ENCODE data around the gene LIAS. TPM values are rescaled to one million over a fixed set of nuclear protein-coding genes. Genes with fewer than 3 reads are reported as not detected.

The LIAS gene
- total RNA-seq, 2 donors from 2014 or later, result 4.9 to 15.3 TPM

- intact Hi-C loops (cut with DNase I), result no loop called here
- no peak overlapping the region for H3K4me3 ChIP-seq
- no peaks in the 10 kb centered on the region for H3K9me3 ChIP-seq
- no peaks in the 10 kb centered on the region for H3K36me3 ChIP-seq (replicated peaks in 1 of 2; ENCODE audit: insufficient read depth in 1 of 2, low read depth in 2 of 2)
- no peak for ATAC-seq
- H3K4me1 ChIP-seq, result peaks cover 60% of the 10 kb centered on the region
- peak overlapping the region in 2 of 4 donors; percentile 57 to 63 for H3K27ac ChIP-seq
- WGBS, 2 donors, result 82 to 100% methylated on average over 1 of the region's 1 CpG
- DNase-seq, result no peak
- TF ChIP-seq CTCF (IDR thresholded peaks at IDR 0.05) (no peak), POLR2A (IDR thresholded peaks at IDR 0.05) (no peak)
- no peaks in the 10 kb centered on the region for H3K27me3 ChIP-seq
These were observed 32.1 kb upstream of the LIAS start for GRCh38 chr4:39426728-39427127.

- no peaks in the 10 kb centered on the region for H3K9me3 ChIP-seq
- no peak overlapping the region for H3K4me3 ChIP-seq
- H3K27ac ChIP-seq, result peak overlapping the region in 3 of 4 donors; percentile 47 to 63 (median 57)
- intact Hi-C loops (cut with DNase I), result no loop called here
- WGBS, 2 donors, result 39% methylated on average over 10 of the region's 10 CpGs
- H3K36me3 ChIP-seq (replicated peaks in 1 of 2; ENCODE audit: insufficient read depth in 1 of 2, low read depth in 2 of 2), result no peaks in the 10 kb centered on the region
- peaks cover 52% of the 10 kb centered on the region for H3K4me1 ChIP-seq
- ATAC-seq (peak; percentile 65), DNase-seq (no peak)
- no peaks in the 10 kb centered on the region for H3K27me3 ChIP-seq
- TF ChIP-seq POLR2A (IDR thresholded peaks at IDR 0.05) (no peak), CTCF (IDR thresholded peaks at IDR 0.05) (no peak)
These were observed 31.2 kb upstream of the LIAS start for GRCh38 chr4:39427520-39428114.

GRCh38 chr4:39429476-39430334 is 29.2 kb upstream of the LIAS start:
- Histone ChIP-seq H3K27ac (no peak overlapping the region), H3K4me1 (peaks cover 40% of the 10 kb centered on the region), H3K4me3 (no peak overlapping the region), H3K27me3 (no peaks in the 10 kb centered on the region), H3K9me3 (no peaks in the 10 kb centered on the region), H3K36me3 (replicated peaks in 1 of 2; ENCODE audit: insufficient read depth in 1 of 2, low read depth in 2 of 2) (no peaks in the 10 kb centered on the region)
- ATAC-seq (no peak), DNase-seq (no peak)
- intact Hi-C loops (cut with DNase I), result no loop called here
- WGBS, 2 donors, result 56 to 62% methylated on average over 4 of the region's 4 CpGs
- TF ChIP-seq CTCF (IDR thresholded peaks at IDR 0.05) (no peak), POLR2A (IDR thresholded peaks at IDR 0.05) (no peak)

GRCh38 chr4:39433878-39434492 is 24.9 kb upstream of the LIAS start:
- Histone ChIP-seq H3K9me3 (no peaks in the 10 kb centered on the region), H3K4me3 (no peak overlapping the region), H3K27me3 (no peaks in the 10 kb centered on the region), H3K36me3 (replicated peaks in 1 of 2; ENCODE audit: insufficient read depth in 1 of 2, low read depth in 2 of 2) (no peaks in the 10 kb centered on the region), H3K27ac (no peak overlapping the region), H3K4me1 (peaks cover 9% of the 10 kb centered on the region)
- intact Hi-C loops (cut with DNase I), result no loop called here
- TF ChIP-seq POLR2A (IDR thresholded peaks at IDR 0.05) (no peak), CTCF (IDR thresholded peaks at IDR 0.05) (no peak)
- DNase-seq (no peak), ATAC-seq (no peak)
- WGBS, 2 donors, result 83 to 85% methylated on average over 11 of the region's 11 CpGs

Measured in body of pancreas (tissue), 4 donors.